Mesothelial cell of epicardium (in vitro differentiated cells): Measurements from ENCODE around the gene DCLRE1C. TPM values are rescaled to one million over a fixed set of nuclear protein-coding genes. Genes with fewer than 3 reads are reported as not detected.
"Not testable (repeated sequence)": the region's sequence is repeated elsewhere in the genome, so short reads cannot be mapped to it uniquely, and the experiment has no call there.

Experiments
- DNase-seq, 2 experiments: peaks; one replicate each; pipeline ENCODE4 v3.0.0; 2021; ENCODE audit warnings: low spot score in 2 of 2; ENCODE audit not compliant: unreplicated experiment in 2 of 2
- H3K27ac Mint-ChIP-seq: 2 replicates; pipeline ENCODE4 v1.8.0; 2021; ENCODE audit warnings: mixed read lengths
- H3K27me3 Mint-ChIP-seq: 2 replicates; pipeline ENCODE4 v1.8.0; 2021; ENCODE audit warnings: low read depth, mixed read lengths
- H3K36me3 Mint-ChIP-seq: 2 replicates; pipeline ENCODE4 v1.8.0; 2021; ENCODE audit warnings: mixed read lengths
- H3K4me1 Mint-ChIP-seq: 2 replicates; pipeline ENCODE4 v1.8.0; 2021; ENCODE audit warnings: mixed read lengths
- H3K4me3 Mint-ChIP-seq: 2 replicates; pipeline ENCODE4 v1.8.0; 2021; ENCODE audit warnings: mild to moderate bottlenecking, moderate library complexity, mixed read lengths
- H3K9me3 Mint-ChIP-seq: 2 replicates; pipeline ENCODE4 v1.8.0; 2021; ENCODE audit warnings: mixed read lengths
- total RNA-seq: library from RNA; stranded (reverse); gene quantifications from 3 replicates; pipeline ENCODE4 v1.2.1, GENCODE V29; 2021
- TF ChIP-seq, protein P1 (sequence below): fragments of 200-600 bp; sonication (generic); IDR thresholded peaks from one replicate; pipeline ENCODE4 v1.5.0; 2021; ENCODE audit warnings: antibody characterized with exemption; ENCODE audit not compliant: unreplicated experiment

Gene DCLRE1C
- total RNA-seq, 1 donor from 2014 or later, result 11.9 TPM

DNA sequence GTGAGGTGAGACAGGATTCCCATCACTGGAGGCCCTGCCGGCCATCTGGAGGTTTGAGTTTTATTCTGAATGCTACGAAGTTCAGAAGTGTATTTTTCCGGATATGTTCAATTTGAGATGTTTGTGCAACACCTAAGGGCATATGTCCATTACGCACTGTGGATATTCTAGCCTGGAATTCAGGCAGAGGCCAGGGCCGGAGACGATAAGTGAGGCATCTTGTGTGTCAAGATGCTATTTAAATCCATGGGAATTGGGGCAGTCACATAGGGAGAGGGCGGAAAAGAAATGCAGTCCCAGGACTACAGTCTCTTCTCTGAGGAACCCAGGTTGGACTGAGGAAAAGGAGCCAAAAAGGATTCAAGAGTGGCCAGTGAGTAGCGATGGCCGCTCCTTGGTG is 77.1 kb downstream of the DCLRE1C start:
- TF ChIP-seq, protein P1, sequence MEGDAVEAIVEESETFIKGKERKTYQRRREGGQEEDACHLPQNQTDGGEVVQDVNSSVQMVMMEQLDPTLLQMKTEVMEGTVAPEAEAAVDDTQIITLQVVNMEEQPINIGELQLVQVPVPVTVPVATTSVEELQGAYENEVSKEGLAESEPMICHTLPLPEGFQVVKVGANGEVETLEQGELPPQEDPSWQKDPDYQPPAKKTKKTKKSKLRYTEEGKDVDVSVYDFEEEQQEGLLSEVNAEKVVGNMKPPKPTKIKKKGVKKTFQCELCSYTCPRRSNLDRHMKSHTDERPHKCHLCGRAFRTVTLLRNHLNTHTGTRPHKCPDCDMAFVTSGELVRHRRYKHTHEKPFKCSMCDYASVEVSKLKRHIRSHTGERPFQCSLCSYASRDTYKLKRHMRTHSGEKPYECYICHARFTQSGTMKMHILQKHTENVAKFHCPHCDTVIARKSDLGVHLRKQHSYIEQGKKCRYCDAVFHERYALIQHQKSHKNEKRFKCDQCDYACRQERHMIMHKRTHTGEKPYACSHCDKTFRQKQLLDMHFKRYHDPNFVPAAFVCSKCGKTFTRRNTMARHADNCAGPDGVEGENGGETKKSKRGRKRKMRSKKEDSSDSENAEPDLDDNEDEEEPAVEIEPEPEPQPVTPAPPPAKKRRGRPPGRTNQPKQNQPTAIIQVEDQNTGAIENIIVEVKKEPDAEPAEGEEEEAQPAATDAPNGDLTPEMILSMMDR, result no peak
- DNase-seq, result no peak
- Mint-ChIP-seq H3K4me1 (peaks cover 31% of the 10 kb centered on the region), H3K9me3 (no peaks in the 10 kb centered on the region), H3K27ac (peak overlapping the region; percentile 72), H3K4me3 (peak overlapping the region; percentile 93), H3K27me3 (no peaks in the 10 kb centered on the region), H3K36me3 (no peaks in the 10 kb centered on the region)

DNA sequence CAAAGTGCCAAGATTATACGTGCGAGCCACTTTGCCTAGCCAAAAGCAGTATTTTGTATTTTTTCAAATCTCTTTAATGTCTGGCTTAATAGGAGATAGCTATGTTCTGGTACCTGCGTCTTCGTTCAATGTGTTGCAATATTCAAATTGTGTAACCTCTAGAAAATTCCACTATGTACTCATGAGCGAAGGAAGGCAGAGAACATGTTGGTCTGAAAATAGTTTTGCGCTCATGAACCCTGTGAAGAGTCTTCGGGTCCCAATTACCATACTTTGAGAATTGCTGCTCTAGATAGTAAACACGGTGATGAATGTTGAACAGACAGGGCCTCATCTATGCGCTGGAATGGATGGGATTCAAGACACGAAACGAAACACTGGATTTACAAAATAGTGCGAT is 78.0 kb downstream of the DCLRE1C start:
- Mint-ChIP-seq H3K4me1 (peaks cover 29% of the 10 kb centered on the region), H3K27ac (no peak overlapping the region), H3K9me3 (no peaks in the 10 kb centered on the region), H3K27me3 (no peaks in the 10 kb centered on the region), H3K36me3 (no peaks in the 10 kb centered on the region), H3K4me3 (no peak overlapping the region)
- TF ChIP-seq, protein P1, result no peak
- no peak for DNase-seq

DNA sequence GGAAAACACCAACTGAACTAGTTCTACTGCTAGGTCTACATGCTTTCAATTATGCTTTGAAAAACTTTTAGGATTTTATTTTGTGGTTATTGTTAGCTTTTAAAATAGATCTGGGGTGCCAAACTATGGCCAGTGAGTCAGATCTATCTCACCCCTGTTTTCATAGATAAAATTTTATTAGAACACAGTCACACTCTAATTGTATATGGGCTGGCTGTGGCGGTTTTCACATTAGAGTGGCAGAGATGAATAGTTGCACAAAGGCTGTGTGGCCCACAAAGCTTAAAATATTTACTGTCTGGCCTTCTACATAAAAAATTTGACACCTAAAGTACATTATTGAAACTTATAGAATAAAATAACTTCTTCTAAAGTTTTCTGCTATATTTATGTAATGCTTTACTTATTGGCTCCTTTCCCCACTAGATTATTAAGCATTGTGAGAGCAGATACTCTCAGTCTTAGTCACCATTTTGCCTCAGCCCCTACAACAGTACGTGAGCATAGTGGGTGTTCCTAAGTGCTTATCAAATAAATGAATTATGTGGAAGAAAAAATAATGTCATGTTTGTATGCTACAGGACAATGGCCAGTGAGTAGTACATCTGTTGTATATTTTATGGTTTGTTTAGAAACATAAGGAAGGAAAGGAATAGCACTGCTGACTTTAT is 80.7 kb downstream of the DCLRE1C start:
- Mint-ChIP-seq H3K4me1 (peaks cover 13% of the 10 kb centered on the region), H3K4me3 (no peak overlapping the region), H3K9me3 (no peaks in the 10 kb centered on the region), H3K27ac (no peak overlapping the region), H3K36me3 (peaks cover 7% of the 10 kb centered on the region), H3K27me3 (no peaks in the 10 kb centered on the region)
- TF ChIP-seq, protein P1, result no peak
- no peak for DNase-seq

DNA sequence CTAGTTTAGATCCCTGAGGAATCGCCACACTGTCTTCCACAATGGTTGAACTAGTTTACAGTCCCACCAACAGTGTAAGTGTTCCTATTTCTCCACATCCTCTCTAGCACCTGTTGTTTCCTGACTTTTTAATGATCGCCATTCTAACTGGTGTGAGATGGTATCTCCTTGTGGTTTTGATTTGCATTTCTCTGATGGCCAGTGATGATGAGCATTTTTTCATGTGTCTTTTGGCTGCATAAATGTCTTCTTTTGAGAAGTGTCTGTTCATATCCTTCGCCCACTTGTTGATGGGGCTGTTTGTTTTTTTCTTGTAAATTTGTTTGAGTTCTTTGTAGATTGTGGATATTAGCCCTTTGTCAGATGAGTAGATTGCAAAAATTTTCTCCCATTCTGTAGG is 89.0 kb downstream of the DCLRE1C start:
- not testable (repeated sequence) for H3K27me3 Mint-ChIP-seq, DNase-seq, H3K4me1 Mint-ChIP-seq, H3K9me3 Mint-ChIP-seq, H3K4me3 Mint-ChIP-seq, H3K27ac Mint-ChIP-seq
- peaks cover 32% of the 10 kb centered on the region for H3K36me3 Mint-ChIP-seq

DNA sequence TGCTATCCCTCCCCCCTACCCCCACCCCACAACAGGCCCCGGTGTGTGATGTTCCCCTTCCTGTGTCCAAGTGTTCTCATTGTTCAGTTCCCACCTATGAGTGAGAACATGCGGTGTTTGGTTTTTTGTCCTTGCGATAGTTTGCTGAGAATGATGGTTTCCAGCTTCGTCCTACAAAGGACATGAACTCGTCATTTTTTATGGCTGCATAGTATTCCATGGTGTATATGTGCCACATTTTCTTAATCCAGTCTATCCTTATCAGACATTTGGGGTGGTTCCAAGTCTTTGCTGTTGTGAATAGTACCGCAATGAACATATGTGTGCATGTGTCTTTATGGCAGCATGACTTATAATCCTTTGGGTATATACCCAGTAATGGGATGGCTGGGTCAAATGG is 89.4 kb downstream of the DCLRE1C start:
- peaks cover 29% of the 10 kb centered on the region for H3K36me3 Mint-ChIP-seq
- H3K27me3 Mint-ChIP-seq, H3K4me1 Mint-ChIP-seq, H3K27ac Mint-ChIP-seq, H3K9me3 Mint-ChIP-seq, DNase-seq, H3K4me3 Mint-ChIP-seq: not testable (repeated sequence)

DNA sequence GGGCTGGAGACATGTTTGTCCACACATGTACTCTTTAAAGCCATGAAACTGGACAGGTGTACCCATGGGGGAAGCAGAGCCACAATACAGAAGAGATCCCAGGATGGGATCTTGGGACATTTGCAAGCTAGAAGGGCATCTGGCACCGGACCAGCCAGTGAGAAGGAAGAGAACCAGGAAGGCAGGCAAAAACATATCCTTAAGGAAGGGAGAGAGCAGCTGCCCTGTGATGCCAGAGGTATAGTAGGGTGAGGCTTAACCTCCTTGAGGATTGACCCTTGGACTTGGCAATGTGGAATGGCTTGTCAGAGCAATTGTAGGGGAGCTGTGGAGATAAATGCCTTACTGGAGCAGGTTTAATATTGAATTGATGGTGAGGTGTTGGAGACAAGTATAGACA is 93.1 kb downstream of the DCLRE1C start:
- no peak overlapping the region for H3K27ac Mint-ChIP-seq
- H3K9me3 Mint-ChIP-seq, result peaks cover 3% of the 10 kb centered on the region
- TF ChIP-seq, protein P1, result no peak
- H3K4me1 Mint-ChIP-seq, result no peaks in the 10 kb centered on the region
- H3K36me3 Mint-ChIP-seq, result peaks cover 14% of the 10 kb centered on the region
- no peak for DNase-seq
- no peak overlapping the region for H3K4me3 Mint-ChIP-seq
- H3K27me3 Mint-ChIP-seq, result no peaks in the 10 kb centered on the region

DNA sequence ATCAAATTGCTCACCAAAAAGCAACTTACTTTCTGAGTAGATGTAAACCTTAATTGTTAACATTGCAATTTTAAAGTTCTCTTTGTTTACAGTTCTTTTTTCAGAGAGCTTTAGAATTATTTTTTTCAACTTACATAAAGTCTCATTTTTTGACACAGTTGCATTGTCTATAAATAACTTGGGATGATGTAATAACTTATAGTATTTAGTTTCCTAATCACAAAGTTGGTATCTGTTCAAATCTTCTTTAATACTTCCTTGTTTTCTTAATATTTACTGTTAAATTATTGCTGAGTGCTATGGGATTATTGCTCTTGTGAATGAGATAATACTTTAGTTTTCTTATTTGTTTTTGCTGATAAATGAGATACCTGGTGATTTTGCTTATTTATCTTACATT is 94.1 kb downstream of the DCLRE1C start:
- DNase-seq, result no peak
- no peaks in the 10 kb centered on the region for H3K27me3 Mint-ChIP-seq
- peaks cover 10% of the 10 kb centered on the region for H3K36me3 Mint-ChIP-seq
- no peak overlapping the region for H3K27ac Mint-ChIP-seq
- no peaks in the 10 kb centered on the region for H3K4me1 Mint-ChIP-seq
- TF ChIP-seq, protein P1, result no peak
- no peak overlapping the region for H3K4me3 Mint-ChIP-seq
- no peaks in the 10 kb centered on the region for H3K9me3 Mint-ChIP-seq
